Hippocampal formation (tissue), 2 donors: ENCODE data around the gene UBXN11.

Experiments used
- DNase-seq, 2 donors: peaks; one replicate each; lab custom pipeline; 2025; lab: John Stamatoyannopoulos, UW

UBXN11 gene

DNA sequence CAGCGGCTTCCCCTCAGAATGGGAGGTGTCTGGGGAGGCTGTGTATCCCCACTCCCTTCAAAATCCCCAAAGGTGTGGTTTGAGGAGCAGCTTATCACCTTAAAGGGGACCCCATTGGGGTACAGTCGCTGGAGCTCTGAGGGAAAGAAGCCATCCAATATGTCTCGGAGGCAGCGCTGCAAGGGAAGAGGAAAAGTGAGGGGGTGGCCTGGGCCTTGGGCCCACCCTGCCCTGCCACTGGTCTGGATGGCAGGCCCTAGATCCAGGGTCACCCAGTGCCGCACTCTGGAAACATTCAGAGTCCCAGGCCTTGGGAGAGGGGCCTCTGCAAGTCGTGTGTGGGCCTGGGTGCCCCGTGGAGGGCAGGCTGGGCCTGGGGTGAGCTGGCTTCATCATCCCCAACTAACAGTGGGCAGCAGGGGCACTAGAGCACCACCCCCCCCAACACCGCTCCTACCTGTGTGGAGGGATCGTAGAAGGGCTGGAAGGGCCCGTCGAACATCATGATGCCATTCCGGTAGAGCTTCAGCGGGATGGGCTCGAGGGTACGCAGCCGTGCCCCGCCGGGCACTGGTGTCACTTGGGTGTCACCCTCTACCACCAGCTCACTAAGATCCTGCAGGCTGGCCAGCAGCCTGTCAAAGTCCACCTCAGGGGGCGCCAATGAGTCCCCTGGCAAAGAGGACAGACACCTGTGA lies 20.9 kb downstream of the UBXN11 start:
- no peak for DNase-seq

DNA sequence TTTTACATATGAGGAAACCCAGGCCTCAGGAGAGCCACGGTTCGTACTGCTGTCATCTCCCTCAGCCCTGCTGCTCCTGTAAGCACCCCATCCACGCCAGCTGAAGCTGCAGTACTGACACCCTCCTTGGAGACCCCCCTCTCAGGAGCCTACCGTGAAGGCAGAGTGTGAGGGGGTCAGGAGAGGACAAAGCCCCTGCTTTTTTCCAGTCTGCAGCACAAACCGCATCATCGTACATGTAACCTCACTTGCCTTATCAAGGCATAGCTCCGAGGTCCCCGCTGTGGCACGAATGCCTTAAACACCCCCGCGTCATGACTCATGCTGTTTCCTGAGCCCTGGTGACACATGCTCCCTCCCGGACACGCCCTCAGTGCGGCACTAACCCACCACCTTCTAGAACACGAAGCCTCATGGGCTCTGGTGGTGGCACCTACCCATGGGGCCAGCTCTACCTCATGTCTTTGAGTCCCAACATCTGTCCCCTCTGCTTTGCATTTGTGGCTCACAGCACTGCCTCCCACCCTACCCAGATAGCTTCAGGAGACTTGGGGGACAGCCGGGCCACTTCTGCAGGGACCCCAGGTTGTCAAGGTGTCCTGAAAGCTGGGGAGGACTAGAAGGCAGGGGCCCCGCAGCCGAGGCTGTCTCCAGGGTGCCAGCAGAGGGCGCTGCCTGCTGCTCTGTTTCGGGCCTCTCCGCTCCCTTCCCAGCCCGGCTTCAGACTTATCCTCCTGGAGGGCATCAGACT lies 21.7 kb downstream of the UBXN11 start:
- DNase-seq, result no peak

DNA sequence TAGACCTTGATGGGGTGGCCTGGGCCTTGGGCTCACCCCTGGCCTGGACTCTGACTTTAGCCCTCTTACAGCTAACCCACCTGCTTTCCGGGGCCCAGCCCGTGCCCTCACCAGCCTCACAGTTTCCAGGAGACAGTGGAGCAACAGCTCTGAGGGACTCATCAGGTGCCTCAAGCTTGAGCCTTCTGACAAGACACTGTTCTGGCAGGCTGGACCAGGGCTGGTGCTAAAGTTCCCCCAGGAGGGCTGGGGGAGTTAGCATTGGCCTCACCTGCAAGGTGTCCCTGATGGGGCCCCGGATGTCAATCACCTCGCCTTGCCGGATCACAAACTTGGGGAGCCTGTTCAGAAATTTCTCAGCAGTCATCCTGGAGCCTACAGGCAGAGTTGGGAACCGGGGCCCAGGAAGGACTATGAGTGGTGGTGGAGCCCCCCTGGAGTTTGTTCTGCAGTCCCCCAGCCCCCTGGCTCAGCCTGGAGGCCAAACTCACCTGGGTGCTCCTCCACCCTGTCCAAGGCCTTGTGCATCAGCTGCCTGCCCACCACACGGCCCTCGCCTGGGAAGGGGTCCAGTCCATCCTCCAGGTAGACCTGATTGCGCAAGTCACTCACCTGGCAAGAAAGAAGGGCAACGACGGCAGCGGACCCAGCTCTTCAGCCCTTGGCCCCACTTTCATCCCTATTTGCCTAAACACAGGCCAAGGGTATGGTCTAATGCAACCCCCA lies 22.4 kb downstream of the UBXN11 start:
- DNase-seq, result no peak

DNA sequence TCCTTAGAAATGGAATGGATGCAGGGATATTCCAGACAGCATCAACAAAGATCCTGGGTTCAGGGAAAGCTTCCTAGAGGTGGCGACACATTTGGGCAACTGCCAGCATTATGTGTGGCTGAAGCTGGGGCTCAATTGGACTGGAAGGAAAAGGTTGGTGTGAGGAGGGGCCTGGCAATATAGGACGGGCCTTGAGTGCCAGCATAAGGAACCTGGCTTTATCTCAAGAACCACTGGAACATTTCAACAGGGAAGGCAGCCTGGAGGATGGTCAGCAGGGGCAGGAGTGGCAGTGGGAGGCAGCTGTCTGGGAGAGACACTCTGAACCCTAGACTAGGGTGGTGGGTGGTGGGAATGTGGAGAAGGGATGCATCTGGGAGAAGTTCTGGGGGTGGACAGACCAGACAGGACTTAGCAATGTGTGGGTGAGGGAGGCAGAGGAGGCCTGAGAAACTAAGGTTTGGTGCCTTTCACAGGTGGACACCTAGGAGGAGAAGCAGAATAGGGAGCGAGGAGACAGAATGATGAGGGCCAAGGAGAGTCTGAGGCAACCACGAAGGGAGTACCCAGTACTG lies 23.1 kb downstream of the UBXN11 start:
- no peak for DNase-seq

DNA sequence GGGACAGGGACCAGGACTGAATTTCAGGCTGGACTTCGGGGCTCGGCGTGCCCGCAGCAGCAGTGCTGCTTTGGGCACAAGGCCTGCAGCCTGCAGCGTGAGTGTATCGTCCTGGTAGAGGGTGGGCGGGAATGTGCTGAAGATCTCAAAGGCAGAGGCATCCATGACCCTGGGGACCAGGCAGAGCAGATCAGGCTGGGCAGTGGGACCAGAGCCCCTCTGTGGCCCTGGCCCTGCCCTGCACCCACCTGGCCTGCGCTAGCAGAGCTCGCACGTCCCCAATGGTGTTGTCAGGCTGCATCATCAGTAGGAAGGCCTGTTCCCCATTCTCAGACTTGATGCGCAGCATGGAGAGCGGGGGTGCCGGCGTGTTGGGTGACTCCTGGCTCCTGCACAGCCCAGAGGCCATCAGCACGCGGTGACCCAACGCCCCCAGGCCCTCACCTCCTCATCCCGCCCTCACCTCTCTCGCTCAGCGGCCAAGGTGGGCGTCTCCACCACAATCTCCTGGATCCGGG lies 24.0 kb downstream of the UBXN11 start:
- no peak for DNase-seq

DNA sequence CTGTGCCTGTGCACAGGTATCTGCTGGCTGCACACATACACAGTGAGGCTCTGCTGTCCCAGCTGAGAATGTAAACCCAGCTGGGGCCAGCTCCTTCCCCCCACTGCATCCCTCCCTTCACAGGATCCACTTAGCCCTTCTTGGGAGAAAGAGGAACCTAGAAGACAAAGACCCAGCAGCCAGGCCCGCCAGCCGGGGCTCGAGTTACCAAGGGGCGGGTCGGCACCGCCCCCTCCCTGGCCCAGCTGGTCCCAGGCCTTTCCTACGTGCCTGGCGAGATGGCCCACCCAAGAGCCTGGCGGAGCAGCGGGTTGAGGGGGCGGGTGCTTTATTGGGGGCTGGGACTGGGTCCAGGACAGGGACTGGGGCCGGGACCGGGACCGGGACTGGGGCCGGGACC lies 24.5 kb downstream of the UBXN11 start:
- no peak for DNase-seq

DNA sequence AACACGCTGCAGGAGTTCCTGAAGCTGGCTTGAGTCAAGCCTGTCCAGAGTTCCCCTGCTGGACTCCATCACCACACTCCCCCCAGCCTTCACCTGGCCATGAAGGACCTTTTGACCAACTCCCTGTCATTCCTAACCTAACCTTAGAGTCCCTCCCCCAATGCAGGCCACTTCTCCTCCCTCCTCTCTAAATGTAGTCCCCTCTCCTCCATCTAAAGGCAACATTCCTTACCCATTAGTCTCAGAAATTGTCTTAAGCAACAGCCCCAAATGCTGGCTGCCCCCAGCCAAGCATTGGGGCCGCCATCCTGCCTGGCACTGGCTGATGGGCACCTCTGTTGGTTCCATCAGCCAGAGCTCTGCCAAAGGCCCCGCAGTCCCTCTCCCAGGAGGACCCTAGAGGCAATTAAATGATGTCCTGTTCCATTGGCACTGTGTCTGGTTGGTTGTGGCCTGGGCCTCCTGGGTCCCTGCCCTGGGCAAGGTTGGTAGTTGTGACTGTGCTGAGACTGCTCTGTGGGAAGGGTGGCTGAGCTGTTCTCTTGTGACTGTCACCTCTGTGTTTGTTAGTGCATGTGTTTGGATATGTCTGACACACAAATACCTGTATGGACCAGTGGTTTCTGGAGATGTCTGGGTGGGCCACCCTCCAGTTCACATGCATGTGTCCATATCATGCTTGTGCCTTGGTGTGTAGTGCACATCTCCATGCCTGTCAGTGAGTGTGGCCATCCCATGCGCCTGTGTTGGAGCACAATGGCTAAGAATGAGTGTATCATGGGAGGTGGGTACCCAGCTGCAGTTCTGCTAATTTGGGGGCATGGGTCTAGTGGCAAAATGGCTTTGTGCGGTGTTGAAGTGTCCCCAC lies 25.1 kb downstream of the UBXN11 start:
- DNase-seq, result no peak

DNA sequence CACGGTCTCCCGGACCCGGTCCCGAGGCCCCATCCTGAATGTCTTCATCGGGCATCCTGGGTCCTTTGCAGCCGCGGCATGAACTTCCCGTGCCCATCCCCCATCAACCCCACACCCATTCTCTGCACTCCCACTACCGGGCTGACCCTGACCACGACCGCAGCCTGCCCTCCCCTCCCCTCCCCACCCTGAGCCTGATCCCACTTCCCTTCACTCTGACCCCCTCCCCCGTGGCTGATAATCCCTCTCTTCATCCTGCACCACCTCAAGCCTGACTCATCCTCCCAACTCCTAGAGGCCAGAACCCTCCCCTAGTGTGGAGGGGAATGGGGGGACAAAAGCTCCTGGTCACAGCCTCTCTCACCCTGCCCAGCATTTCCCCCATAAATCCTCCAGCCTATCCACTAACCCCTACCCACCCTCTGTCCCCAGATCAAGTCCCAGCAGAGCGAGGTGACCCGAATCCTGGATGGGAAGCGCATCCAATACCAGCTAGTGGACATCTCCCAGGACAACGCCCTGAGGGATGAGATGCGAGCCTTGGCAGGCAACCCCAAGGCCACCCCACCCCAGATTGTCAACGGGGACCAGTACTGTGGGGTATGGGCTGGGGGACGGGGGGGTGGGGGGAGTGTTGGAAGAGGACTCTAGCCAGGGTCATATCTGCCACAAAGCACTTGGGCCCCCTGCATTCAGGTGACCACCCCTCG lies 25.9 kb downstream of the UBXN11 start:
- no peak for DNase-seq

DNA sequence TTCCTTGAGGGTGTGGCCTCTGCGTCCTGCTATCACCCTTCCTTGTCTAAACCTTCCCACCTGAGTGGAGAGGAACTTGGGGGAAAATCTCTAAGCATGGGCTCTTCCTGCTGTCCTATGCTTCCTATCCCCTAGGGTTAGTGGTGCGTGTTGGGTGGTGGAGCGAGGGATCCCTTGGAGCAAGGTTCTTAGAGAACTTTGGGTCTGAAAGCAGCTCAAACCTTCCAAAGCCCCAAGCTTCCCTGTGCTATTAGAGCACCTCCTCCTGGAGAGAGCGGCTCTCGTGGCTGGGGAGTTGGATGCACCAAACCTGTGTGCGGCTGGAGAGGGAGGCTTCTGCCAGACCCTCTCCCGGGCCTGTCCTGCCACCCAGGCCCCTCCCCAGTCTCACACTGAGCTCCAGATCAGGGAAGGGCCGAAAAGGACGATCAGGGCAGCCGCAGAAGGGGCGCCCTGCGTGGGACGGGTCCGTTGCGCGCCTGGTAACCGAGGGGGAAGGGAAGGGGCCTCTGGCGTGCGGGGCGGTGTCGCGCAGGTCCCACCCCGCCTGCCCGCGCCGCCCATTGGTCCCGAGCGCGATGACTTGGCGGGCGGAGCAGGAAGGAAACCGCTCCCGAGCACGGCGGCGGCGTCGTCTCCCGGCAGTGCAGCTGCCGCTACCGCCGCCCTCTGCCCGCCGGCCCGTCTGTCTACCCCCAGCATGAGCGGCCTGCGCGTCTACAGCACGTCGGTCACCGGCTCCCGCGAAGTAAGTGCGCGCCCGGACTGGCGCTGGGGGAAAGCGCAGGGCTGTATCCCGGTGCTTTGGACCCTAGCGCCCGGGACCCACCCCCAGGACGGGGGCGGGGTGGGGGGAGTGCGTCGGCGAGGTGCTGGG lies 26.7 kb downstream of the UBXN11 start, which contains the start of gene SH3BGRL3:
Gene SH3BGRL3, plus strand, starts transcription at position 631 of the 877 bp plus-strand sequence. Its CDS starts 70 bp downstream, at position 701.
- peak; percentile 72 to 75 for DNase-seq

DNA sequence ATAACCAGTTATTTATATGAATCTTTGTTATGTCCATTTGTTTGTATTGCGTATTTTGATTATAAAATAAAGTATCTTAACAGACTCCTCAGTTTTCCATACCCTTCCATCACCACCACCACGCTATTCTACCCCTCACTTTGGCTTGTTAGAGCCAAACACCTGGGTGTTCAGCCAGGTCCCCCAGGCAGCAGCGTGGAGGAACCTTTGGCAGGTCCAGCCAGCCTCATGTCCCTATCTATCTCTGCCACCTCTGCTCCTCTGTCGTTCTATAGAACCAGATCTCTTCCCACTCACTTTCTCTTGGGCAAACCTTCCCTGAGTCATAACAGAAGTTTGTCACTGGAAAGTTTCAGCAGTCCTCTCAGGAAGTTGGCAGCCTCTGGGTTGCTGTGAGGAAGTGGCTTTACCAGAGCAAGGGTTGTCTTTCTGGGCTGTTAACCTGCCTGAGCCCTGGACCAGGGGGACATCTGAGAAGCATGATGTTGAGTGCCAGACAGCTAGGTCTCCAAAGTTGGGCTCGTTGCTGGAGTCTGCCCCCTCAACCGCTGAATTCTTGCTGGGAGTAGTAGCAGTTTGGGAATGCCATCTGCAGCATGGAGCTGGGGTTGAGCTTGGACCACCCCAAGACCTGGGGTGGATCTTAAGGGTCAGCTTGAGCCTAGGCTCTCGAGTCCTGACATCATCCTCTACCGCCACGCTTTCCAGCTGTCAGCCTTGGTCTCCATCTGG lies 27.5 kb downstream of the UBXN11 start:
- DNase-seq, result no peak

DNA sequence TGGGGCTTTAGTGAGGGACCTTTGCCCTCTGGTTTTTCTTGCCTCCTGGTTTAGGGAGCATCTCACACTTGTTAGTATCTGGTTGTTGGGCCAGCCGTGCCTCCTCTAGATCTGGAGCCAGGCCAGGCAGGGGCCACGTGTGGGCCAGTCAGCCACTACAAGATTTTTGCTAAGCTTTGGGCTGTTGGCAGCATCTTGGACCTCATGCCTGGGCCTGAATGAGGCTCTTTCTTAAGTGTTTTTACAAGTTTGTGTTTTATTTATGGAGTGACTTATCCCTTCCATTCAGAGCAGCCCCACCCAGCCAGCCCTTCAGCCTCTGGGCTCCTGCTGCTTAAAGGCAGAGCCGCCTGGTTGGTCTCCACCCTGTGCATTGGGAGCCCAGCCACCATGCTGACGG lies 28.1 kb downstream of the UBXN11 start:
- DNase-seq, result no peak

DNA sequence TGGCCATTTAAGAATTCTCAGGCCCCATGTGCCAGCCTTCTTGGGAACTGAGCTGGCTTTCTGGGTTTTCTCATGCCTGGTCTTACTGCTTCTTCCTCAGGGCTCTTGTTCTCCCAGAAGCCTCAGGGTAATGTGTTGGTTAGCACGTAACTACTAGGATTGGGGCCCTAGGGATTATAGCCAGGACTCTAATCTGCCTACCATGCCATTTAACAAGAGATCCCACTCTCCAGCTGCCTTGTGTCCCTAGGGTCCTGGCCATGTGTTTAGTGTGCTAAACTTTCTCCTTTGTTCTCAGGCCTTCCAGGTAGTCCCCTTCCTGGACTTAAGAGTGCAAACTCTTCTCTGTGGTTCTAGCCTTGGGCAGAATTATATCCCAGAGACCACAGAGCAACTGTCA lies 28.7 kb downstream of the UBXN11 start:
- DNase-seq, result no peak

DNA sequence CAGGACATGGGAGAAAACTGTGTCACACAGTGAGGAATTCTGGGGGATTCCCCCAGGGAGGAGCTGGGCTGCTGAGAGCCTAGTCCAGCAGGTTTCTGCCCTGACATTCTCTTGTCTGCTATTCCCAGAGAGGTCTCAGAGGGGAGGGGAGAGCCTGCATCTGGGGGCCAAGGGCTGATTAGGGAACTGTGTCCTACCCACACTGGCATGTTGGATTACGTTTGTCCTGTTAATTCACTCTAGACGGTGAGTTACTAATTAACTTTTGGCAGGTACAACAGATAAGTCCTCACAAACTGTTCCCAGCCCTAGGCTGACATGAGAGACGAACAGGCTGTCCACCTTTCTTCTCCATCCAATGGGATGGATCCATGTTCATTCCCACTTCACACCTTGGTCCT lies 29.2 kb downstream of the UBXN11 start:
- DNase-seq, result no peak

DNA sequence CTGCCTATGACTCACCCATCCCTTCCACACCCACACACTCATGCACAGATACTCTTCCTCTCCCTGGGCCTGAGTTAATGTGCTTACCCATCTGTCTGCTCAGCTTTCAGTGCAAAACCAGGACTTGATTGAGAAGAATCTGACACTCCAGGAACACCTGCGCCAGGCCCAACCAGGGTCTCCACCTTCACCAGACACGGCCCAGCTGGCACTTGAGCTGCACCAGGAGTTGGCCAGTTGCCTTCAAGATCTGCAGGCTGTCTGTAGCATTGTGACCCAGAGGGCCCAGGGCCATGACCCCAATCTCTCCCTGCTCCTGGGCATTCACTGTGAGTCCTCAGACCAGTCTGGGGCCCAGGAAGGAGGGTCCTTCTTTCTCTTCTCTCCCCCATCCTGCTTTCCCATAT lies 30.0 kb downstream of the UBXN11 start:
- DNase-seq, result no peak

DNA sequence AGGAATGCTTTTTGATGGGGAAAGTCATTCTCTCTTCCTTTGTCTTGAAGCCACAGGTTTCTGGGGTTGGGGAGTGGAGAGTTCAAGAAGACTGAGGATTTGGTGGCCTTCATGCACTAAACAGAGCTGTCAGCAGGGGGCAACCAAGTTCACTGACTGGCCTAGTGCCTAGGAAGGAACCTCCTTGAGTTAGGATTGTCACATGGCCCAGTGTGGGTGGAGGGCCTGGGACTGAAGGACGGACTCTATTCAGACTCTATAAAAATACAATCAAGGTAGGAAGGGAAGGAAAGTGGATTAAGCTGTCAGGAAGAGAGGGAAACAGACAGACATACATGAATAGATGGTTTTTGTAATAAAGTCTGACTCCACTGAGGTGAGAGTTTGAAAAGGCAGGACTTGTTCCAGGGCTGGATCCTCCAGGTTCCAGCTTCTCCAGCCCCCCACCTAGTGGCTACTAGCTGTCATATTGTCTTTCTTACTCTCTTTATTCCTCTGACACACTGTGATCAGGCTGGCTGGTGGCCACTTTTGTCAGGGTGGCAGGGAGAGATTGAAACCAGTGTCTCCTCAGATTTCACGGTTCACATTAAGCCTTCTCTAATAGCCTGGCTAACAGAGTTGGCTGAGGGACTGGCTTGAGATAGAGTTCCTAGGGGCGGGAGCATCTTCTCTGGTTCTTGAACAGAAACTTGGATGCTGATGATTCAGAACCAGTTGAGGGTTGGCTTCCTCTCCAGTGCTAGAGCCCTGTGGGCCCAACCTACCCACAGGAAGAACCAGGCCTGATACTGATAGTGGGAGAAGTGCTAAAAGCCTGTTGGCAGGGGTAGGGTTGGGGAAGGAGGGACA lies 30.6 kb downstream of the UBXN11 start:
- DNase-seq, result peak; percentile 68 to 72

DNA sequence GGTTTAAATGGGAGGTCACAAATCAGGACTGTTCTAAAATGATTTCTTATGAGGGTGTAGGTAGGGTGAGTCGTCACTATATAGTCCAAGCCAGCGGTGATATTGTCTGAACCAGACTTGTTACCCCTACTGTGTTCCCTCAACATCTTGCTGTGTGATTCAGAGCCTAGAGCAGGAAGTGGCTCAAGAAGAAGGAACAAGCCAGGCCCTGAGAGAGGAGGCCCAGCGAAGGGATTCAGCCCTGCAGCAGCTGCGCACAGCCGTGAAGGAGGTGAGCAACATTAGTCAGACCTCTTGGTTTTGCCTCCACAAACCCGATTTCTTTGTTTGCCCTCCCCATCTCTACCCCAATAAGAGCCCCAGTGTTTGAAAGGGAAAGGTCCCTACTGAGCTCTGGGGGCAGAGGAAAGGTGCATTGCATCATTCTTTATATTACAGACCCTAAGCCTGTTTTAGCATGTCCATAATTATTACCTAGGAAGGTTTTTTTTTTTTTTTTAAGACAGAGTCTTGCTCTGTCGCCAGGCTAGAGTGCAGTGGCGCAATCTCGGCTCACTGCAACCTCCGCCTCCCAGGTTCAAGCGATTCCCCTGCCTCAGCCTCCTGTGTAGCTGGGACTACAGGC lies 31.5 kb downstream of the UBXN11 start:
- no peak for DNase-seq

DNA sequence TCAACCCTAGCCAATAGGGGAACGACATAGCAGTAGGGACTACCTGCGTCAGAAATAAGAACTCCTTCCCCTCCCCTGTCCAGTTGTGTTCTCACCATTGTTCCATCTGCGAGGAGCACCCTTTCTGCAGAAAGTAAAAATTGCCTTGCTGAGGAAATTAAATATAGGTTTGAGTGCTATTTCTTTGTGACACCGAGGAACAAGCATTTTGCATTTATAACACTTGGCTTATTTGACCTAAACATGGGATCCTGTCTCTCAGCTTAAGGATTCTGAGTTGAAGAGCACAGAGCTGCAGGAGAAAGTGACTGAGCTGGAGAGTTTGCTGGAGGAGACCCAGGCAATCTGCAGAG lies 37.3 kb downstream of the UBXN11 start:
- DNase-seq, result no peak
